ENCODE results near the gene ERGIC2.
"Not testable (repeated sequence)": the region's sequence is repeated elsewhere in the genome, so short reads cannot be mapped to it uniquely, and the experiment has no call there.

Gene ERGIC2

DNA sequence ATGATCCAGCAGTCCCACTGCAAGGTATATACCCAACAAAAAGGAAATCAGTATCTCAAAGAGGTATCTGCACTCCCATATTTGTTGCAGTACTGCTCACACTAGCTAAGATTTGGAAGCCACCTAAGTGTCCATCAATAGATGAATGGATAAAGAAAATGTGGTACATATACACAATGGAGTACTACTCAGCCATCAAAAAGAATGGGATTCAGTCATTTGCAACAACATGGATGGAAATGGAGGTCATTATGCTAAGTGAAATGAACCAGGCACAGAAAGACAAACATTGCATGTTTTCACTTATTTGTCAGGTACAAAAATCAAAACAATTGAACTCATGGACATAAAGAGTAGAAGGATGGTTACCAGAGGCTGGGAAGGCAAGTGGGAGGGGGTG lies 90.5 kb downstream of the ERGIC2 start:
- not testable (repeated sequence) for DNase-seq

DNA sequence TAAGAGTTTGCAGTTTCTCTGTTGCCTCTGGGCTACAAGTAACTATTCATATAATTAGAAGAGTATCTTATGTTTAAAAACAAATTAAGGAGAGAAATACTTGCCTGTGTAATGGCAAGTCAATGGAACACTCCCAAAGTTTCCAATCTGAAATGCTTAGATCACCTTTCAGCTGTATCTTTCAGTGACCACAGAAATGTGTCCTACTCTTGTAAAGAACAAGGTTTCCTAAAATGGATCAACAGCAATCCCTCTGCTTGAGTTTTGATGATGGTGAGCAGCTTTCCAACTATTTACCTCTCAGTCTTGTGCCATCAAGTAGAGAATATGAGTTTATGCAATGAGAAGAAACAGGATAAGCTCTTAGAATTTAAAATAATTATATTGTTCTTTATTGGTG lies 92.9 kb downstream of the ERGIC2 start:
- no peak for DNase-seq

DNA sequence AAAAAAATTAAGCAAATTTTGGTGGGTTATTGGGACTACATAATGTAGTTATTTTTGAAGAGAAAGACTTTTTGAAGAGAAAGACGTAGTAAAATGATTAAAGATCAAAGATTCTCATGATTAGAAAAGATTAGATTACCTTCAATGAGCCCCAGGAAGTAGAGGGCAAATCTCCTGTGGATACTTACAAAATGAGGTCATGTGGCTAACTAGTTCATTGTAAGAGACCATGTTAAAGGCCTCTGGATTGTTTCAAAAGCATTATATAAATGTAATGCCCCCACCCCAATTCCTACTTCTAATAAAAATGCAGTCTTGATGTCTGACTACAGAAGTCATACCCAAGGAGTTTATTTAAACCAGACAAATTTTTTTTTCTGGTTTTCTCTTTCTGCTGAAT lies 93.3 kb downstream of the ERGIC2 start:
- no peak for DNase-seq

Measured in GDM1 (cell line).